GM18951 (cell line): ENCODE data around the gene BCL2L14.

Source experiments
- POLR2A ChIP-seq: IDR thresholded peaks from 4 replicates; pipeline ENCODE4 v1.6.1; 2011; ENCODE audit warnings: mild to moderate bottlenecking; ENCODE audit not compliant: insufficient read length, insufficient read depth; ENCODE audit errors: extremely low read depth
- in situ Hi-C: fragments of 300-500 bp; cut with MboI; formaldehyde crosslinking; loops from one replicate; pipeline ENCODE4 v1.12.0; 2022; ENCODE audit warnings: low sequenced_read_pairs, mixed read lengths, inconsistent platforms; ENCODE audit not compliant: unreplicated experiment

The BCL2L14 gene, protein sequence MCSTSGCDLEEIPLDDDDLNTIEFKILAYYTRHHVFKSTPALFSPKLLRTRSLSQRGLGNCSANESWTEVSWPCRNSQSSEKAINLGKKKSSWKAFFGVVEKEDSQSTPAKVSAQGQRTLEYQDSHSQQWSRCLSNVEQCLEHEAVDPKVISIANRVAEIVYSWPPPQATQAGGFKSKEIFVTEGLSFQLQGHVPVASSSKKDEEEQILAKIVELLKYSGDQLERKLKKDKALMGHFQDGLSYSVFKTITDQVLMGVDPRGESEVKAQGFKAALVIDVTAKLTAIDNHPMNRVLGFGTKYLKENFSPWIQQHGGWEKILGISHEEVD

GRCh38 chr12:12070674-12071656 lies at the start of gene BCL2L14:
Gene BCL2L14 (plus strand): TSS chr12:12070939. CDS start chr12:12079306, 8,367 bp downstream.
- TF ChIP-seq POLR2A, result no peak
- in situ Hi-C loops, result loop anchor here (25.0 kb wide), 1 partner anchor 834 kb away; no protein-coding TSS in a partner anchor

DNA sequence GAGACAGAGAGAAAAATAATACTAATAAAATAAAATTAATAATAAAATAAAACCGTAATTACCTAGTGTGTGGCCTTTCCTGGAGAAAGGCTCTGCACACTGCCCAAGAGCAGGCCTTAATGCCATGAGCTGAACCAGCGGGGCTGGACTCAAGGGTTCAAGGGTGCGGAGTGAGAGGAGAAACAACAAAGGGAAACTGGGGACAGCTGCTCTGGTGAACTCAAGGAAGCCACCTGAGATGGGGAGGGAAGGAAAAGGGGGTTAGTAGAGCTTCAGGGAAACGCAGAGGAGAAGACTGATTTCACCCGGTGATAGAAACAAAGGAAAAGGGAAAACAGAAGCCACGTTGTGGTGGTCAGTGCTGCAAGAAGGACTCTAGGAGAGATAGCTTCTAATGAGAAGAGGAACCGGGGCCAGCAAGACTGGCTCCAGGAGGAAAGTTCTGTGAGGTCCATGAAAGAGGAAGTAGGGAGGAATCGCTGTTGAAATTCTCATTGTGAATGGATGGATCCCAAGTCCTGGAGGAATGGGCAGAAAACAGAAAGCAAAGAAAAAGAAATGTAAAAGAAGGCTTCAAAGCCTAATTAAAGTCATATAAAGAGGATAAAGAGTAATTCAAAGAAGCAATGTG lies 48.3 kb upstream of the BCL2L14 start:
- no peak for TF ChIP-seq POLR2A
- in situ Hi-C loops, result no loop called here

- in situ Hi-C loops, result no loop called here
Observed at GRCh38 chr12:12023456-12023855, 47.3 kb upstream of the BCL2L14 start.

DNA sequence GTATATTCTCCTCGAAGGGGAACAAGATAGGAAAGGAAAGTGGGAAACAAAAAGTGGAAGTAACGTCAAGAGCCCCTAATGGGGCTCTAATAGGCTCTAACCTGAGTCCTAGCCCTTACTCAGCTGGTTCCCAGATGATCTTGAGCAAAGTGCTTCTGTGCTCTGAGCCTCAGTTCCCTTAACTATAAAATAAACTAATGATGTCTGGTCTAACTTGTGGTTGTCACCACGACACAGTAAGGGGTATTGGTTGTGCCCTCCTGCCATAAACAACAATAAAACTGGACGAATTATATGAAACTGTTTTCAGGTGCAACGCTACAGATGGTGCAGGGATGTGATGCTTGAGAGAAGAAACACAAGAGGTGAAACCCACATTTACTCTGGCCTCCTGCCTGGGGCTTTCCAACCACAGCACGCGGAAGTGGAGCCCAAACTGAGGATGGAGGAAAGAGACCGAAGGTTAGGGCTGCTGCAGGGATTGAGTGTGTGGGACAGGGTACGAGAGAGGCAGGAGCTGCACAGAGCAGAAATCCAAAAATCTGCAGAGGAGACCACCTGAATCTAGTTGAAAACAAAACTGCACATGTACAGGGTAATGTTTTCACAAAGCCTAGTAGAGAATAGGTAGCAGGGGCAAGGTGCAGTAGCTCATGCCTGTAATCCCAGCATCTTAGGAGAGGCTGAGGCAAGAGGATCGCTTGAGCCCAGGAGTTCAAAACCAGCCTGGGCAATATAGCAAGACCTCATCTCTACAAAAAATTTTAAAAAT lies 45.6 kb upstream of the BCL2L14 start:
- in situ Hi-C loops, result no loop called here
- peak; percentile 18 for TF ChIP-seq POLR2A

More at GRCh38 chr12:12023456-12023855, 47.3 kb upstream of the BCL2L14 start:
- no peak for TF ChIP-seq POLR2A

- in situ Hi-C loops, result no loop called here
Observed at GRCh38 chr12:12025799-12026386, 44.8 kb upstream of the BCL2L14 start.

GRCh38 chr12:12028668-12029402 lies 41.9 kb upstream of the BCL2L14 start:
- no peak for TF ChIP-seq POLR2A
- in situ Hi-C loops, result no loop called here

More at GRCh38 chr12:12025799-12026386, 44.8 kb upstream of the BCL2L14 start:
- no peak for TF ChIP-seq POLR2A

- in situ Hi-C loops, result loop anchor here (10.0 kb wide), 2 partner anchors 445 to 475 kb away; no protein-coding TSS in a partner anchor
- no peak for TF ChIP-seq POLR2A
Observed at GRCh38 chr12:12029653-12030052, 41.1 kb upstream of the BCL2L14 start.

DNA sequence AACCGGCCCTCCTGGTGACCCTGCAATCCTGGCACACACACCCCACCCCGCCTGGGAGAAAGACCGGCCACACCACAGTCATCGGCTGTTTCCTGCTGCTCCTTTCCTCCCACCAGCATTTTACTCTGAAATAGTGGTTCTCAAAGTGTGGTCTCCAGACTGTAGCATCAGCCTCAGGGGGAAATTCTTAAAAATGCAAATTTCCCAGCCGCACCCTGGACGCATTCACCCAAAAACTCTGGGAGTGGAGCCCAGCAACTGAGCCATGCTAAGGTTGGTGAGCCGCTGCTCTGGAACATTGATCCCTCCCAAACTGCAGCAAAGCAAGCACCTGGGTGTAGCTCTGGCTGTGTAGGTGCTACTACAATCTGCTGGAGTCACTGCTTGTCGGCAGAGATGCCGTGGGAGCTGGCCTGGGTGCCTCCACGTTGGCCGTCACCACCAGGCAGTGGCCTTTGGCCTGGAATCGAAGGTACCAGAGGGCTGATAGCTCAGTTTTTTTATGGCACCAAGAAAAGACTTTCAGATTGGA lies 38.4 kb upstream of the BCL2L14 start:
- in situ Hi-C loops, result loop anchor here (10.0 kb wide), 2 partner anchors 448 to 478 kb away; no protein-coding TSS in a partner anchor
- TF ChIP-seq POLR2A, result peak; percentile 47

- in situ Hi-C loops, result loop anchor here (10.0 kb wide), 2 partner anchors 448 to 478 kb away; no protein-coding TSS in a partner anchor
- no peak for TF ChIP-seq POLR2A
Observed at GRCh38 chr12:12032851-12033797, 37.6 kb upstream of the BCL2L14 start.

- in situ Hi-C loops, result loop anchor here (10.0 kb wide), 2 partner anchors 449 to 479 kb away; no protein-coding TSS in a partner anchor
- no peak for TF ChIP-seq POLR2A
Observed at GRCh38 chr12:12033824-12034223, 36.9 kb upstream of the BCL2L14 start.
